Stimulated activated CD8-positive, alpha-beta memory T cell treated with anti-CD3 and anti-CD28 coated beads, Interleukin-2, amount 100 ng/mL, for 1 hour (primary cell): Measurements from ENCODE around the gene NT5C2.
"Not testable (repeated sequence)": the region's sequence is repeated elsewhere in the genome, so short reads cannot be mapped to it uniquely, and the experiment has no call there.

Experiments
- DNase-seq, 2 donors: peaks; one replicate each; pipeline ENCODE4 v3.0.0-alpha.2; 2020; ENCODE audit warnings: low read depth in 2 of 2

Gene NT5C2

DNA sequence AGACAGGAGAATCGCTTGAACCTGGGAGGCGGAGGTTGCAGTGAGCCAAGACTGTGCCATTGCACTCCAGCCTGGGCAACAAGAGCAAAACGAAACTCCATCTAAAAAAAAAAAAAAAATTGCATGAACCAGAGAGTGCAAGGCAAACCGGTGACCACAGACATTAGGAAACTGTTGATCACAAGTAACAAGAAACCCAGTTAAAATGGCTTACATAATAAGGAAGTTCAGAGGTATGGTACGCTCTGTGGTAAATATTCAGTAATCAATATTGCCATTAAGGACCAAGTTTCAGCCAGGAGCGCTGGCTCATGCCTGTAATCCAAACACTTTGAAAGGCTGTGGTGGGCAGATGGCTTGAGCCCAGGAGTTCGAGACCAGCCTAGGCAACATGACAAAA, 9.2 kb upstream of the NT5C2 start:
- DNase-seq: no peak

DNA sequence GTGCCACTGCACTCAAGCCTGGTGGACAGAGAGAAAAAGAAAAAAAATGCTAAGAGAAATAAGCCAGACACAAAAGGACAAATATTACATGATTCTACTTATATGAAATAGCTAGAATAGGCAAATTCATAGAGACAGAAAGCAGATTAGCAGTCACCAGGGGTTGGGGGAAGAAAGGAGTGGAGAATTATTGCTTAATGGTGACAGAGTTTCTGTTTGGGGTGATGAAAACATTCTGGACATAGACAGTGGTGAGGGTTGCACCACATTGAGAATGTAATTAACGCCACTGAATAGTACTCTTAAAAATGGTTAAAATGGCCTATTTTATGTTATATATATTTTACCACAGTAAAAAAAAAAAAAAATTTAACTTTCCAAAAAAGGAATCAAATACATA, 6.4 kb upstream of the NT5C2 start:
- DNase-seq: no peak

DNA sequence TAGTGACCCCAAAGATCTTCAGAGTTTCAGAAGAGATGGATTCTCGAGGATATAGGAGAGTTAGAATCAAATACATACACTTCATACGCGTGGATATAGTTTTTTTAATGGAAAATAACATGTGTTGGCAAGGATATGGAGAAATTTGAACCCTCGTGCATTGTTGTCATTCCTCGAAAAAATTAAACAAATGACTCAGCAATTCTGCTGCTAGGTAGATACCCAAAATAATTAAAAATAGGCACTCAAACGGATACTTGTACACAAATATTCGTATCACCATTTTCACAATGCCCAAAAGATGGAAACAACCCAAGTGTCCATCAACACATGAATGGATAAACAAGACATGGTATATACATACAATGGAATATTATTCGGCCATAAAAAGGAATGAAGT, 5.6 kb upstream of the NT5C2 start:
- DNase-seq: no peak

DNA sequence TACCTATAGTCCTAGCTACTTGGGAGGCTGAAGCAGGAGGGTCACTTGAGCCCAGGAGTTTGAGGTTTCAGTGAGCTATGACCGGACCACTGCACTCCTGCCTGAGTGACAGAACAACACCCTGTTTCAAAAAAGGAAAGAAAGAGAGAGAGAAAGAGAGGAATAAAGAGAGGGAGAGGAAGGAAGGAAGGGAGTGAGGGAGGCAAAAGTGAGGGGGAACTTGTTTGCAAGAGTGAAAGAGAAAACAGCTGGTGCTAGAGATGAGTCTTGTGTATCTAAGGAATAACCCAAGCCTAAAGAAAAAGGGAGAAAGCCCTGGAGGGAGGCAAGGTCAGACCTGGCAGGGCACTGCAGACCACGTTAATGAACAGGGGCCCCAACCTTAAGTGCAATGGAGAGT, 4.8 kb upstream of the NT5C2 start:
- no peak for DNase-seq

DNA sequence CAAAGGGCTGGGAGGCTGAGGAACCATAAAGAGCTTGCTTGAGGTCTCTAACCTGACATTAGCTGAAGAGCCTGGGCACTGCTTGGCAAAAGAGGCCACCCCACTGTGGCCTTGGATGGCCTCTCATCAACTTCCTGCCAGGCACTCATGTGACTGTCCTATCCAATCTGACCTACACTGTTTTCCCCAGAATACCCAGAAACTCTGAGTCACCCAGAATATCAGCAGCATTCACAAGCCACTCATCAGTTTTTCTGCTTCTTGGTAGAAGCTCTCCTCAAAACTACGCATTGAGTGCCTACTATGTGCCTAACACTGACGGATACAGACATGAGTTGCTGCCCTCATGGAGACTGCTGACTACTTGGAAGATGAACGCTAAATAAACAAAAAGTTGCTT, 4.1 kb upstream of the NT5C2 start:
- DNase-seq: no peak

DNA sequence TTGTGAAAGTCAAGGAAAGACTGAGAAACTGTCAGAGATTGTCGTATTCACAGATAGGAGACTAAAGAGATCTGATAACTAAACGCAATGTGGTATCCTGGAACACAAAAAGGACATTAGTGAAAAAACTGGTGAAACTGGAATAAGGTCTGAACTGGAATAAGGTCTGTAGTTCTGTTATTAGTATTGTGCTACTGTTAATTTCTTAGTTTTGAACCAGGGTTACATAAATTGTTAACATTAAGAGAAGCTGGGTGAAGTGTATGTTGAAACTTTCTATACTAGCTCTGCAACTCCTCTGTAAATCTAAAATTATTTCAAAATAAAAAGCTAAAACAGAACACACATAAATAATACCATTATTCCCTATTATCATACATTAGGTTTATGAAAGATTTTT, 3.4 kb upstream of the NT5C2 start:
- DNase-seq: no peak

DNA sequence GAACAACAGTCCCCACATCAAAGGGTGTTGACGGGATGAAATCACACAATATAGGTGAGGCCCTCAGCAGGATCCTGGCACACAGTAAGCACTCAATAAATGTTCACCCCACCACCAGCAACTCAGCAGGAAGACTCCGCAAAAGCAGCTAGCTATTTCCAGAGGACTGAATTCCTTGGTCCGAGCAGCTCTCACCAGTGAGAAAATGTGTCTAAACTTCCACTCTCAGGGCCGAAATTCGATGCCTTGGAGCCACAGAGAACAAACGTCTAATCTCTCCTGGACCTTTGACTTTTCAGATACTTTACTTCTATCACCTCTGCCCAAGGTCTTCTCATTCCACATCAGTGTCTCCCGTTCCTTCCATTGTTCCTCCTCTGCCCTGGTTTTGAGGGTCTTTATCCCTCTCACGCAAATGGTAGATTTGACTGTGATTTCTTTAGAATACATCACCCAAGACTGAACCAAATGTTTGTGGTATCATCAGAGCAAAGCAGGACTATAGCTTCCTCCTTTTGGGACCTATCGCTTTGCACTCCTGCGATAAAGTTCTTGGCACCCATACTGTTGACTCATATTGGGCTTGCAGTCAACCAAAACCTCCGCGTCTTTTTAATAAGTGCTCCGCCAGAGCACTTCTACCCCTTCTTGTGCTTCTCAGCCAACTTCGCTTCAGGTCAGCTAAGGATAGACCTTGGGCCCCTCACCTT, 903 bp upstream of the NT5C2 start:
- no peak for DNase-seq

DNA sequence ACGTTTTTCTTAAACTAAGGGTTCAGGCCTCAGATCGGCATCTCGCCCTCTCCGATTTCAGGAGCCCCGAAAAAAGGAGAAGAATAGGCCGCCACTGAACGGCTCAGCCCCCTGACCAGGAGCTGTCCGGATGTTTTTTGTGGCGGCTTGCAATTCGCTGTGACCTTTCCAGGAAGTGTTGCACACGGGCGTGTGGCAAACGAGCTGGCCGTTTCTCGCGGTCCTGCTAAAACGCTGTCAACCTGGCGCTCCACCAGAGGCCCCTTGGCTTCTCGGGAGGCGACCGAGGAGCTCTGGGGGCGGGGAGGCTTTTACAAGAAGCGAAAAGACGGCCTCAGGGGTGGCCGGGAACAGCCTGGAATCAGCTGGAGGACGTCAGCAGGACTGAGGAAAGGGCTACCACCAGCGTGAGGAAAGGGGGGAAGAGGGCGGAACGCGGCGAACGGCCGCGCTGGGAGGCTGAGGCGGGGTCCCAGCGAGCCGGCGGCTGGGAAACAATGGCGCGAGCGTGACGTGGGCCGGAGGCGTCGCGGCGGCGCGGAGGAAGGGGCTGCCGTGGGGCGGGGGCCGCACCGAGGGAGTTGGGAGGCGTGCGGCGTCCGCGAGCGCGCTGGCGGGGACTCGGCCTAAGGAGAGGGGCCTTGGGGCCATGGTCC, 493 bp downstream of the NT5C2 start:
- DNase-seq: peak; percentile 20 to 21

DNA sequence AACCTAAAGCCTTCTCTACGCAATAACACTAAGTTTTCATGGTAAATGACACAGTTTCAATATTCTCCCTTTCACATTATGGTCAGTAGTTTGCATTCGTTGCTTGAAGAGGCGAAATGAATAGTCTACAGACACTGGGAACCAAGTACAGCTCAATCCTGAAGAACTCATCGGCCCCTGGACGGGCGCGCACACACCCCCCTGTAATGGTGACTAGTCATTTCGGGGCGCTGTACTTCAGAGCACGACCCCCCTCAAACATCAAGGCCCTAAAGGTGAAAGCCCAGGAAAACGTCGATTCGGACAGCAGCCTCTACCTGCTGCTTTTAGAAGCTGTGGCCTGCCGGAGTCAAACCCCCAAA, 1.0 kb downstream of the NT5C2 start:
- DNase-seq: no peak

DNA sequence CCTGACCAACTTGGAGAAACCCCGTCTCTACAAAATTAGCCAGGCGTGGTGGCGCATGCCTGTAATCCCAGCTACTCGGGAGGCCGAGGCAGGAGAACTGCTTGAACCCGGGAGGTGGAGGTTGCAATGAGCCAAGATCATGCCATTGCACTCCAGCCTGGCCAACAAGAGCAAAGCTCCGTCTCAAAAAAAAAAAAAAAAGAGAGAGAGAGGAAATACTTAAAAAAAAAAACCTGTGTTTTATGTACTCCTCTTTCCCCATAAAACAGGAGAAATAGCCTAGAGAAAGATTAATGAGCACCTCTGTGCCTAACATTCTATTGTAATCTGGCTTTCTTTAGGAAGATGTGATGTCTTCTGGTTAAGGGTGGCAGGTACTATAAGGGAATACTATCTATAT, 1.9 kb downstream of the NT5C2 start:
- not testable (repeated sequence) for DNase-seq

DNA sequence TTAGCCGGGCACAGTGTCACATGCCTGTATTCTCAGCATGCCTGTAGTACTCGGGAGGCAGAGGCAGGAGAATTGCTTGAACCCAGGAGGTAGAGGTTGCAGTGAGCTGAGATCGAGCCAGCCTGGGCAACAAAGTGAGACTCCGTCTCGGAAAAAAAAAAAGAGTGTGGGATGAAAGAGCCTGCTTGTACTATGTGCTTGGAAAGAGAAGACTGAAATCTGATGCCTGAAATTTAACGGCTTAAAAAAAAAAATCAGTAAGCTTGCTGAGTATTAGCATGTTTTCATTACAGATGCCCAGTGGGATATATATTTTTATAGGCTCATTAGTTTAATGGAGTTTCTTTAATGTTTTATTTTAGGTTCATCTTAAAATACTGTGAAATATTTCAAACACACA, 4.2 kb downstream of the NT5C2 start:
- no peak for DNase-seq

DNA sequence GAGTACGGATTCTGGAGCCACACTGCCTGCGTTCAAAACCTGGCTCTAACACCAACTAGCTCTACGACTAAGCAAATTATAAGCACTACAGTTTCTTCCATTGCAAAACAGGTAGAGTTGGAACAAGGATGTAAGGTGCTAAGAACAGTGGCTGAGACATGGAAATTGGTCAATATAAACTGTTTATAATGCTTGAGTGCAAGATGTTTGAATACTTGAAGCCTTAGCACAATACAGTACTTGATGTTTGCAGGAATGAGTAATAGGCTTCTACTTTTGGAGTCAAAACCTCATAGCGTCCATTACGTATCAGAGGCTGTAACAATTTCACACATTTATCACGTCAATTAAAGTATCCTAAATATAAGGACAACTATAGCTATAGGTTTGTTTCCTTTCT, 6.9 kb downstream of the NT5C2 start:
- no peak for DNase-seq

DNA sequence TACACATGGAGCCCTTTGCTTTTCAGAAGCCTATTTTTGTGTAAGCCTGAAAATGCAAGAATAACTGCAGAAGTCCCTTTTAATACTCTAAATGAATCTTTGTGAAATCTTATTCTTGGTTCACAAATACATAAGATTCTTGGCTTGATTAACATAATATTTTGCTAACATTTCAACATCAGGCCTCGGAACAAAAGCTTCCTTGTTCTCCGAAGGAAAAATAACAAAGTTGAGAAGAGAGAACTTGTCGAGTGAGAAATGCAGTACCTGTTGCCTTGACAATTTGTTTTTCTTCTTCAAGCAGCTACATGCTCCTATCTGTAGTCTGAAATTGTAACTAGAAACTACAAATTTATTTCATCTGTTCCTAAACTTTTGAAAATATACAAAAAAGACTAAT, 8.5 kb downstream of the NT5C2 start:
- DNase-seq: no peak

DNA sequence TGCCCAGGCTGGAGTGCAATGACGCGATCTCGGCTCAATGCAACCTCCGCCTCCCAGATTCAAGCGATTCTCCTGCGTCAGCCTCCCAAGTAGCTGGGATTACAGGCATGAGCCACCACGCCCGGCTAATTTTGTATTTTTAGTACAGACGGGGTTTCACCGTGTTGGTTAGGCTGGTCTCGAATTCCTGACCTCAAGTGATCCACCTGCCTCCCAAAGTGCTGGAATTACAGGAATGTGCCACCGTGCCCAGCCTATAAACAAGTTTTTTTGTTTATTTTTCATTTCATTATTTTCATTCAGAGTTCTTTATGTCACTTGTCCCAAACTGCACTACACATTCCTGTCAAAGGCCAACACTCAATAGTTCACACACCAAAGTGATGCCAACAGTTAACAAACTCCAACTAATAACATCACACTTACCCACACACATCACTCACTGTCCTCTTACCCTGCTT, 9.1 kb downstream of the NT5C2 start:
- not testable (repeated sequence) for DNase-seq

DNA sequence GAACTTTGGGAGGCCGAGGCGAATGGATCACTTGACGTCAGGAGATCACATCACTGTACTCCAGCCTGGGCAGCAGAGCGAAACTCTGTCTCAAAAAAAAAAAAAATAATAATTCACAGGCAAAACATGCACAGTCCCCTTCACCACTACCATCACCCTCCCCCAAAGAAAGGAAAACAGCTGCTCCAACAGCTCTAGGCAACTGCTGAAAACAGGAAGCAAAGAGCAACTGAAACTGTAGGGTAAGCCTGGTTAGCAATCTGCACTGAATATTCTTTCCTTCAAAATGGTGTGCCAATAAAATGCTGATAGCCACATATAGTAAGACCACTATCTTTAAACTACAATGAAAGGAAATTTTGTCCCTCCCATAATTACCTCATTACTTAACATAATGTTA, 11.8 kb downstream of the NT5C2 start:
- DNase-seq: no peak

DNA sequence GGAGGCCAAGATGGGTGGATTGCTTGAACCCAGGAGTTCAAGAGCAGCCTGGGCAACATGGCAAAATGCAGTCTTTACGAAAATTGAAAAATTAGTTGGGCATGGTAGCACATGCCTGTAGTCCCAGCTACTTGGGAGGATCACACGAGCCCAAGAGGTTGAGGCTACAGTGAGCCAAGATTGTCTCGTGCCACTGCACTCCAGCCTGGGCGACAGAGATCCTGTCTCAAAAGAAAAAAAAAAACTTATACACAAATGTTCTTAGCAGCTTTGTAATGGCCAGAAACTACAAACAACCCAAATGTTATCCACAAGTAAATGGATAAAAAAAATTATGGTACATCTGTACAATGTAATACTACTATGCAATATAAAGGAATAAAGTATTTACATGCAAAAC, 12.6 kb downstream of the NT5C2 start:
- no peak for DNase-seq

DNA sequence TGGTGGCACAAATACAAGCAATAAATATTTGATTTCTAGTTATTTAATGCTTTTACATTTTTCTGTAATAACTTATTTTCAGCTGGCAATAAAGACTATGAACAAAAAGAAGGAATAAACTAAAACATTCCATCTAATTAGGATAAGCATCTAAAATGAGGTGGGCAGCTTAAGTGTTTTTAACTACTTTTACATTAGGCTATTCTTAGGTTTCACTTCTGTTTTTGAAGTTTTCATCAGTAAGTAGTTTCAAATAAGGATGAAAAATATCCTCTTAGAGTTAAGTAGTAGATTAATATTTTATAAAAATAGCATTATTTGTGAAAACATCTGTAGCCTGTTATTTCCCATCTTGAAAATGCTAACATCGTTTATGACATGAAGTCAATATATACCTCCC, 15.9 kb downstream of the NT5C2 start:
- DNase-seq: no peak

DNA sequence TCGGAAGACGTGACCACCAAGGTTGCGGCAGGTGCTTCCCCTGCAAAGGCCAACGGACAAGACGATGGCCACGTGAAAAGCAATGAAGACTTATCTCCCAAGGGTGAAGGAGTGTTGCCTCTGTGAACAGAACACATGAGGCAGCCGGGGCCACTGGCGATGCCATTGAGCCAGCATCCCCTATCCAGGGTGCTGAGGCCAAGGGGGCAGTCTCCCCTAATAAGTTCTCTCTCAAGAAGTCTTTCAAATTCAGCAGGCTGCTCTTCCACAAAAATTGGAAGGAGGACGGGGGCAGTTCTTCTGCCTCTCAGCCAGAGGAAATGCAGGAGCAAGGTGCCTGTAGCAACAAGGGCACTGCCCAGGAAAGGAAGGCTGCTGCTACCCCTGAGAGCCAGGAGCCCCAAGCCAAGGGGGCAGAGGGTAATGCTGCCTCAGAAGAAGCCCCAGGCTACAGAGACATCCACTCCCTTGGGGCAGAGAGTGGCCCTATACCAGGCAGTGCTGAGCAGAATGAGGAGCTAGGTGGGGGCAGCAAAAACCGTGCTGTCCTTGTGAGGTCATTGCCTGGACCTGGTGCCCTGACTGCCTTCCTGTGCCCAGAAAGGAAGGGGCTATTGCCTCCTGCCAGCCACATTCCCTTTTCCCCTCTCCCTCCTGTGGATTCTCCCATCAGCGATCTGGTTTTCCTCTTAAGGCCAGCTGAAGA, 17.3 kb downstream of the NT5C2 start:
- DNase-seq: no peak

DNA sequence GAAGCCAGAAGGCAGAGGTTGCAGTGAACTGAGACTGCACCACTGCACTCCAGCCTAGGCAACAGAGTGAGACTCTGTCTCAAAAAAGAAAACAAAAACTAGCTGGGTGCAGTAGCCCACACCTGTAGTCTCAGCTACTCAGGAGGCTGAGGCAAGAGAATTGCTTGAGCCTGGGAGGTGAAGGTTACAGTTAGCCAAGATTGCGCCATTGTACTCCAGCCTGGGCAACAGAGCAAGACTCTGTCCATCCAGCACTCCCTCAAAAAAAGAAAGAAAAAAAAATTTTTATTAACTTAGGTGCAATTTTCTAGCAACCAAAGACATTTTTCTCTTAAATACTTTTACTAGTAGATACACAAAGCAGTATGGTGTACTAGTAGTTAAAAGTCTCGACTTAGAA, 18.7 kb downstream of the NT5C2 start:
- not testable (repeated sequence) for DNase-seq

DNA sequence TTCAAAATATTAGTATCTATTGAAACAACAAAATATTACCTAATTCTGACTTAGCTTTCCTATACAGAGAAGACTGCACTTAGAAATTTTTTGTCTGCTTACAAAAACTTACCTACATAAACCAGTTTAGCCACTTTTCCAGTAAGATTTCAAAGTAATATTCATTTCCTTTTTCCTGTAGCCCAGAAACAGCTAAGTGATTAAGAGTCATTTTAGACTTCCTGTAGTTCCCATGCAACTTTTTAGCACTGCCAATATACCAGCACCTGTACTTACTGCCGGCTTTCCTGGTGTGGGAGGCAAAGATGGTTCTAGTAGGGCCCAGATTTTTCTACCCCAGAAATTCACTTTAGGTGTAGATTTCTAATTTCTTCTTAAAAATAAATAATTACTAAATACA, 21.8 kb downstream of the NT5C2 start:
- DNase-seq: no peak

DNA sequence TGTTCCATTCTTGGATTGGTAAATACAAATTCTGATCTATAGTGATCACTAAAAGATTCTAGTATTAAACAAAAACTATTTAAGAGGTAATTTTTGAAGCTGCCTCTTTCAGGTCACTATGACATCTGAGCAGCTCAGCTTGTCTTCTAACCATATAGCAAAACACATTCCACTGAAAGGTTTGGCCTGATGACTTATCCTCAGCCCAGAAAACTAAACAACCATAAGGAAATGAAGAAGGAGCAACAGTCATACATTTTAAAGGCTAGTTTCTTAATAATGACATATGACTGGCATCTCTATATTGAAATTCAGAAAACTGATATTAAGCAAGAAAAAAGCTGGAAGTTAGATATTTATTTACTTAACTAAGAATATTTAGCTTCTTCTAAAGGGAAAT, 24.6 kb downstream of the NT5C2 start:
- DNase-seq: no peak

DNA sequence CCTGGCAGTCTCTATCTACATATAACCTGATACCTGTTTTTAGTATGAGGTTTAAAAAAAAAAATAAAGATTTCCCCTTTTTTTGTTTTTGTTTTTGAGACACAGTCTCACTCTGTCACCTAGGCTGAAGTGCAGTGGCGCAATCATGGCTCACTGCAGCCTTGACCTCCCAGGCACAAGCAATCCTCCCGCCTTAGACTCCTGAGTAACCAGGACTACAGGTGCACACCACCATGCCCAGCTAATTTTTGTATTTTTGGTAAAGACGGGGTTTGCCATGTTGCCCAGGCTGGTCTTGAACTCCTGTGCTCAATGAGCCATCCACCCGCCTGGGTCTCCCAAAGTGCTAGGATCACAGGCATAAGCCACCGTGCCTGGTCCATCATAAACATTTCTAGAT, 25.5 kb downstream of the NT5C2 start:
- DNase-seq: not testable (repeated sequence)

DNA sequence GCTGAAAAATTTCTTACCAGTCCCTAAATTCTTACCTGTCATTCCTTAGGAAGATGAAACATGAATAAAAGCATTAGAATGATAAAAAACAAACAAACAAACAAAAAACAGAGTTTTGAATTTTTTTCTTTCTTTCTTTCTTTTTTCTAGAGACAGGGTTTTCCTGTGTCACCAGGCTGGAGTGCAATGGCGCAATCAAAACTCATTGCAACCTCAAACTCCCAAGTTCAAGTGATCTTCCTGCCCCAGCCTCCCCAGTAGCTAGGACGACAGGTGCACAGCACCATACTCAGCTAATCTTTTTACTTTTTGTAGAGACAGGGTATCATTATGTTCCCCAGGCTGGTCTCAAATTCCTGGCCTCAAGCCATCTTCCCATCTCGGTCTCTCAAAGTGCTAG, 26.5 kb downstream of the NT5C2 start:
- no peak for DNase-seq
